Measurements from ENCODE around the gene CD69. TPM values are rescaled to one million over a fixed set of nuclear protein-coding genes. Genes with fewer than 3 reads are reported as not detected.

CD69 gene
- total RNA-seq, 1 donor from 2014 or later = 1.6 TPM

Other genes with a start within 250 kb of the CD69 start
- not detected in 2 replicates for gene KLRB1, start 153.0 kb downstream of the CD69 start, total RNA-seq (ENCODE audit: low replicate concordance)
- 9.2 and 10.3 TPM in 2 replicates for gene CLEC2D, start 91.2 kb downstream of the CD69 start, total RNA-seq (ENCODE audit: low replicate concordance)
- not detected in 2 replicates for gene CLECL1, start 27.8 kb downstream of the CD69 start, total RNA-seq (ENCODE audit: low replicate concordance)
- gene KLRF1, start 66.6 kb upstream of the CD69 start, total RNA-seq (ENCODE audit: low replicate concordance) = not detected in 2 replicates
- gene CLEC2B, start 108.5 kb upstream of the CD69 start, total RNA-seq (ENCODE audit: low replicate concordance) = not detected in 2 replicates
- not detected in 2 replicates for gene KLRF2, start 120.6 kb upstream of the CD69 start, total RNA-seq (ENCODE audit: low replicate concordance)
- gene CLEC2A, start 171.5 kb upstream of the CD69 start, total RNA-seq (ENCODE audit: low replicate concordance) = not detected in 2 replicates
- gene CLEC12A, start 210.5 kb upstream of the CD69 start, total RNA-seq (ENCODE audit: low replicate concordance) = 0.50 and 0.65 TPM in 2 replicates
- 0.62 TPM in 1 of 2 replicates, not detected in the other for gene CLEC1B, start 238.2 kb upstream of the CD69 start, total RNA-seq (ENCODE audit: low replicate concordance)
- gene CLEC12B, start 249.7 kb upstream of the CD69 start, total RNA-seq (ENCODE audit: low replicate concordance) = not detected in 2 replicates

Data from type B pancreatic cell (in vitro differentiated cells).